HG02970 (cell line): ENCODE data around the gene SLC37A2.
"Not testable (repeated sequence)": the region's sequence is repeated elsewhere in the genome, so short reads cannot be mapped to it uniquely, and the experiment has no call there.

ENCODE experiments used
- ATAC-seq: cut with Tn5 transposase; IDR thresholded peaks from one replicate; pipeline ENCODE4 v1.9.1; 2021; ENCODE audit warnings: mild to moderate bottlenecking, moderate library complexity, moderate number of reproducible peaks; ENCODE audit not compliant: unreplicated experiment, low FRiP score

Gene SLC37A2

DNA sequence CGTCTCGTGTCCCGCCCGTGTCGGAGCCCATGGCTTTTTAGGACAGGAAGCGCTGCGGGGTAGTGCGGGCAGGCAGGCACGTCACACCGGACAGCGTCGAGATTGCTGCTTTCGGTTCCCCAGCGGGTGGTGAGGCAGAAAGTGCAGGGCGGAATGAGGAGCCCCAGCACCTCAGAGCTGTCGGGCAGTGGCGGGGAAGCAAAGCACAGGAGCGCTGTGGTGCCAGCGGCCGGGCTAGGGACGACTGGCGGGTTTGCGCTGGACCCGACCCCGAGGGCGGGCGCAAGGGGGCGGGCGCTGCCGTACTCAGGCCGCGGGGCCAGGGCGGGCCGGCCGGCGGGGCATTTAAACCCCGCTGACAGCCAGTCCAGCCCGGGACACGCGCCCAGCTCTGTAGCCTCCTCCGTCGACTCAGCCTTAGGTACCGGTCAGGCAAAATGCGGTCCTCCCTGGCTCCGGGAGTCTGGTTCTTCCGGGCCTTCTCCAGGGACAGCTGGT lies at the start of gene SLC37A2:
SLC37A2 (plus strand) TSS at position 375 of the 498 bp plus-strand sequence; CDS start at position 438, 63 bp downstream.
- peak; percentile 89 for ATAC-seq

DNA sequence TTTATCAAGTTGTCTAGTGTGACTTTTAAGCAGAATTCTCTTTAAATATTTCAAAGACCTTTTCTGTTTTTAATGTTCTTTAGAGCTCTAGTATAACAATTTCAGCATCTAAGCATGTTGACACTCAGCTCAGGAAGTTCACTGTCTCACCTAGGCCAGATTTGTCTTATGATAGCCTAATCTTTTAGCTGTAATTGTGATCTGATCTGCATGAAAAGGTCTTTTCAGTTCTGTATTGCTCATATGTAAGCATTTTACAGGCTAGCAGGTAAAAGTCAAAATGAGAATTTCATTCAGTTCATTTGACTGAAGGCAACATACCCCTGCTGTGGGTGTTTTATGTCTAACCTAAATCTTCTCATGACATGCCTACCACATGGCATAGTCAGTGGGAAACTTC lies 46.7 kb upstream of the SLC37A2 start:
- no peak for ATAC-seq

DNA sequence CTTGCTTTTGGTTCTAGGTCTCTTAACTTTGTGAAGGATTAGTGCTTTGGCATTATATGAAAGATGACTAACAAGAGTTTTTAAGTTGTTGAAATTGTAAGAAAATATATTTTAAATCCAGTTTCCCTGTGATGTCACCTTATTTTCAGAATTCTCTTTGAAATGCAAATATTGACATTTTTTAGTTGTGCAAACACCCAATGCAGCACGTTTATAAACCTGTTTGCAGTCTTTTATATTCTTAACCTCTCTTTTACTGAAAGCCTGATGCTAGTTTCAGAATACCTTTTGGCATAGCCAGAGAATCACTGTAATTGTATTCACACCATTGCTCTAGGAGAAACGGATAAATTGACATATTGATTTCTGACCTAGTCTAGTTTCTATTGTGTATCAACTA lies 42.8 kb upstream of the SLC37A2 start:
- no peak for ATAC-seq

DNA sequence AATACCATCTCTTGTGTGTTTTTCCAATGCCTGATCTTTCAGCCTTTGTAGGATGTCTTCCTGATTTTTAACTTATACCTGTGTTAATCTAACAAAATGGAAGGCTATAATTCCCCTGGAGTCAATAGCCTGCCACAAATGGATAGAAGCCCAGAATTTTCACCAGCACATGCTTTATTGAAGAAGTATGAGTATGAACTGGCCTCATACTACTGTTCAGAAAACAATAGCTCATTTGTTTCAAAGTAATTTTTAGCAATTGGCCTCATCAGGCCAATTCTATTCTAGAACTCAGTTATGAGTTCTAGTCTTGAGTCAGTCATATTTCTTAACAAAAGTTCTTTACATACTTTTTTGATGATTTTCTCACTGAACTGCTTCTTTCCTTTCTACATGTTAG lies 40.6 kb upstream of the SLC37A2 start:
- ATAC-seq = no peak

DNA sequence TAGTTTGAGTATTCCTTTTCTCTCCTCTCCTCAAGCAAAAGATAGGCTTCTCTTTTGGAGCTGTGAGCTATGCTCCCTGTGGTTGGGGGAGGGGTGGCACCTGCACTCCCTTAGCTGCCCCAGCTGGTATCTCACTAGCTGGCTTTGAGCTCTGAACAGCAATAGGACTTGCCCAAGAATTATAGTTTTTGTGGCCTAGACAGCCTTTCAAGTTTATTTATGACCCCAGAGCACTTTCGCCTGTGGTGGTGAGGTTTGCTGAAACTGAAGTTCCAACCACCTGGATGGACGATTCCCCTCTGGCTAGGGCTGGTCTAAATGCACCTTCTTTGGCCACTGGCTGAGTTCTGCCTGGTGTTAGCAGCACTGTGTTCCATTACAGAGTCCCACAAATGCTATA lies 37.1 kb upstream of the SLC37A2 start:
- ATAC-seq = no peak

DNA sequence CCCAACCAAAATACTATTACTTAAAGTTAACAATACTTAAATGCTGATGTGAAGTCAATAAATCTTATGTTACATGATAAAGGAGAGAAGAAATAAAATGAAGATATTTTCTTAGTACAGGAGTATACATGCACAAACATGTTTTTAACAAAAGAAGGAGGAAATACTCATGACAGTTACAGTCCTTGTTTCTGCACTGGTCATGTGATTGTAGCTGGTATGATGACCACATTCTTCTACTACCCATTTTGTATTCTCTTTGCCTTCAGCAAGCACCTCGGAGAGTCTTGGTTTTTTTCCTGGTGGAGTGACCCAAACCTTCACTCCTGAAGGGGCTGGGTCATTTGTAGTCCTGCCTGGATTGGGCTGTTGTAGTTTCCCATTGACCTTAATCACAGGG lies 33.7 kb upstream of the SLC37A2 start:
- ATAC-seq = not testable (repeated sequence)

DNA sequence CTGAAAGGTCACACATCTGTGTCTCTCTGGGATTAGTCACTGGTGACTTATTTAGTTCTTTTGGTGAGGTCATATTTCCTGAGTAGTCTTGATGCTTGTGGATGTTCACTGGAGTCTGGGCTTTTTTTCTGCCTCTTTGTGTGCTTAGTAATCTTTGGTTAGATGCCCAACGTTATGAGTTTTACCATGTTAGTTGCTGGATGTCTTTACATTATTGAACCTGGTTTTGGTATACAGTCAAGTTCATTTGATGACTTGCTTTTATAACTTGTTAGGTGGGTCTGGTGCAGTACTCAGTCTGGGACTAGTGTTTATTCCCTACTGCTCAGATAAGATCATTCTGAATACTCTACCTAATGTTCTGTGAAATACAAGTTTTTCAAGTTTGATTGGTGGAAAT lies 26.2 kb upstream of the SLC37A2 start:
- no peak for ATAC-seq

DNA sequence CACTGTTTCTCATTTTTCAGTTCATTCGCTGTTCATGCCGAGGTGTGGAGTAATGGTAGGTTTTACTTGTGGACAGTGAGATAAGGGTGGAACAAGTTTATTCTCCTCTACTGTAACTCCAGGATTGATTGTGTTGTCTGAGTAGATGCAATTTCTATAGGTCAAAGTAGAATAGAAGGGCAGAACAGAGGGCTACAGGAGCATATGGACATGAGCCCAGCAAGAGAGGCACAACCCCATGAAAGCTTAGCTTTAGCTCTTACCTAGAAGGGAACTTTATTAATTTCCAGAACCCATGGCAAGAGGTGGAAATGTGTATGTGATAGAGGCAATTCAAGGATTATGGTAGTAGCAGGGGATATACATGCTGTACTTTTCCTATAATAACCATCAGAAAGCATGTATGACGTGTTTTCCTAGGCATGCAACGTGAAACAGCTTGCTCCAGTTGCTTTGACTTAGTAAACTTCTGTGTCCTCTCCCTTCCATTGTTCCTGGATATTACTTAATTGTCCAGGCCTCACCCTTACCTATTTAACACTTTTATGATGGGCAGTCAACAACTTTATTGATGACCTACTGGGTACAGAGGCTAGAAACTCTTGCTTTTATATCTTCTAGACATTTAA lies 13.8 kb upstream of the SLC37A2 start:
- no peak for ATAC-seq

DNA sequence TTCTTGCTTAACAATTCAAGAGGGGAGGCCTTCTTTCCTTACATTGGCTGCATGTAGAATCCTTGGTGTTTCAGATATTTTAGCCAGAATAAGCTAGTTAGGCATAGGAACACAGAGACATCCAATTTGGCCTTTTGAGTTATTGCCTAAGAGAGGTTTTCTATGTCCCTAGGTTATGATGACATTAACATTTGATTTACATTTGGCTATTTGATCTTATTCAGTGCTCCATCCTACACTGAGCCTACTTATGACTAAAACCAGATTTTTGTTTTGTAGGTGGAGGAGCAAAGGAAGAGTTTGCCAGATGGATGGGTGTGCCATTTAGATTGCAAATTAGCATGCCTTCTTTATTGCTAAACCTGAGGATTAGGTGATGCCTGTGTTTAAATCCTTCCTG lies 11.1 kb upstream of the SLC37A2 start:
- ATAC-seq = no peak

DNA sequence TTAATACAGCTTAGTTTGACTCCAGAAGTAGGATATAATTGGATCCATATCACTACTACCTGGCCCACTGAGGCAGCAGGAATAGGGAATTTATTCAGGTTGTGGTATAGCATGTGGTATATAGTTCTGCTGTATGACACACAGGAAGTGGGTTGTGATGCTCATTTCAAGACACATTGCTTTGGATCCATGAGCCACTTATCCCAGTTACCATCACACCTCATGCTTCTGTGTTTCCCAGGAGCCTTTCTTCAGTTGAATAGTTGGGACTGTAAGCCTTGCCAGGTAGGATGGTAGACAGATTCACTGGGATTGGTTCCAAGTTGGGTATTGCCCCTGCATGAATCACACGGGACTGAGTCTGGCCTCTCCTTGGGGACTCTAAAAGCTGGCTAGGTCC lies 9.9 kb upstream of the SLC37A2 start:
- no peak for ATAC-seq

DNA sequence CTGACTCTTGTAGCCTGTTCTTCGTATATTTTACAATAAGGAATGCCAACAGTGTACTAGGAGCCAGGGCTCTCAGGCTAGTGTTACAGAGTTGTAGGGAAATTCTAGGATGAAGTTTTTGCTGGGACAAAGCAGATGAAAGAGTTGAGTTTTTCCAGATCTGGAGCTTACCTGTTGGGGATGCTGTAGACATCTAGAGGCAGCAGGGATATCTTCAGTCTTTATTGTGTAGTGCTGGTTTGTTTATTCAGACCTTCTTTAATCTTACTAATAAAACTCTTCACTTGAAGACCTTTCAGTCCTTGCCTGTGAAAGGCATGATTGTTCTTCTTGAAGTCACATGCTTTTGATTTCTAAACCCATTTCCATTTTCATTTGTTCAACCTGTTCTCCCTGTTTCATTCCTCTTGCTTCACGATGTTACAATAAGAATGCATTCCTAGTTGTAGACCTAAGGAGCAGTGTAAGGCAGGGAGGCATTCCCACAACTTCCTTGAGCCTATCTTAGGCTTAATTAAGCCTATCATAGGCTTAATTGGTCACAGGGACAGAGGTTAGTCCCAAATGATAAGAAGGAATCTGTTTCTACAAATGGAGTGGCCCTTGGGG lies 7.9 kb upstream of the SLC37A2 start:
- no peak for ATAC-seq

DNA sequence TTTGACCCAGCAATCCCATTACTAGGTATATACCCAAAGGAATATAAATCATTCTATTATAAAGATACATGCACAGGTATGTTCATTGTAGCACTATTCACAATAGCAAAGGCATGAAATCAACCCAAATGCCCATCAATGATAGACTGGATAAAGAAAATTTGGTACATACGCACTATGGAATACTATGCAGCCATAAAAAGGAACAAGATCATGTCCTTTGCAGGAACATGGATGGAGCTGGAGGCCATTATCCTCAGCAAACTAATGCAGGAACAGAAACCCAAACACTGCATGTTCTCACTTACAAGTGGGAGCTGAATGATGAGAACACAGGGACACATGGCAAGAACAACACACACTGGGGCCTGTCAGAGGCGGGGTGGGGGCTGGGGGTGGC lies 7.0 kb upstream of the SLC37A2 start:
- not testable (repeated sequence) for ATAC-seq

DNA sequence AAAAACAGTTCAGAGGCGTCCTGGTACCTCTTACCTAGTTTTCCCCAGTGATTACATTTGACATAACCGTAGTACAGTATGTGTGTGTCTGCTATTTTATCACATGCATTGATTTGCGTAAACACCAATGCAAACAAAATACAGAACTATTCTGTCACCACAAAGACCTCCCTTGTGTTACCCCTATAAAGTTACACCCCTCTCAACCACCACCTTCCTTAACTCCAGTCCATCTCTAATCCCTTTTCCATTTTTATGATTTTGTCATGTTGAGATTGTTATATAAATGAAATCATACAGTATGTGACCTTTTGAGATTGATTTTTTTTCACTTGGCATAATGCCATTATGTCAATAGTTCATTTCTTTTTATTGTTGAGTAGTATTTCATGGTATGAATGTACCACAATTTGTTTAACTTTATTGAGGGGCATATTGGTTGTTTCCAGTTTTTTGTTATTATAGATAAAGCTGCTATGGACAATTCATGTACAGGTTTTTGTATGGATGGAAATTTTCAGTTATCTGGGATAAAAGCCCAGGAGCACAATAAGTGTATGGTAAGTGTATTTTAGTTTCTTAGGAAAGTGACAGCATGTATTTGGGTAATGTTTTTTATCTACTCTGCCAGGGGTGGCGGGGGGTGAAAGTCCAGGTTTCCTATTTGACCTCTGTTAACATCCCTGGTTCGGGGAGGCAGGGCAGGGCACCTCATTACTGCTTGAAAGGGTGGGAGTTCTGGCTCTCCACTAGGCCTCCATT lies 6.0 kb upstream of the SLC37A2 start:
- no peak for ATAC-seq

DNA sequence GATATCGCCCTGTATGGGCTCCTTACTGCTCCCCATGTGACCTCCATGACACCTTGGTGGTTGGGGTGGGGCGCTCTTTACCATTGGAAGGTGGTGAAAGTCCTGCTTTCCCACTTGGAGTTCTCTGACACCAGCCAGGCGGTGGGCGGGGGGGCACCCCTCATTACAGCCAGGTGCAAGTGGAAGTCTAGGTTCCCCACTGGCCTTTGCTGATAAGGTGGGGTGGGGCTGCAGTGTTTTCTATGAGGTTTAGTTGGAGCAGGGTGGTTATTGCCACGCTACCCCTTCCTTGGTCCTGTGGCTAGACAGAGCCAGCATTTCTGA lies 5.5 kb upstream of the SLC37A2 start:
- no peak for ATAC-seq

DNA sequence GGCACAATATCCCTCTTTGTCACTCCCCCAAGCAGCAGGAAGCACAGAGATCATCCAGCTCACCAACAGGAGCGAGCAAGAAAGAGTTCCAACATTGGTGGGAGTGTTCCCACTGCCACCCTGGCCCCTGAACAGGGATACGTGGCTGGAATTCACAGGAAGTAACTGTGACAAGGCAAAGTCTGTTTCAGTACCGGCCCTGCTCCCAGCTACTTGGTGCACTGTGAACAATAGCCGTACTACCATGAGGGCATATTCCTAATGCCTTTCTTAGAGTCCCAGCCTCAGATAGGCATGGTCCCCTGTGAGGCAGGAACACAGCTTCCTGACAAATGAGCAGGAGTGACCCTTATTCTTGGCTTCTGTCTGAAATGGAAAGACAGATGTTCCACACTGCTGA lies 1.8 kb upstream of the SLC37A2 start:
- ATAC-seq = no peak

DNA sequence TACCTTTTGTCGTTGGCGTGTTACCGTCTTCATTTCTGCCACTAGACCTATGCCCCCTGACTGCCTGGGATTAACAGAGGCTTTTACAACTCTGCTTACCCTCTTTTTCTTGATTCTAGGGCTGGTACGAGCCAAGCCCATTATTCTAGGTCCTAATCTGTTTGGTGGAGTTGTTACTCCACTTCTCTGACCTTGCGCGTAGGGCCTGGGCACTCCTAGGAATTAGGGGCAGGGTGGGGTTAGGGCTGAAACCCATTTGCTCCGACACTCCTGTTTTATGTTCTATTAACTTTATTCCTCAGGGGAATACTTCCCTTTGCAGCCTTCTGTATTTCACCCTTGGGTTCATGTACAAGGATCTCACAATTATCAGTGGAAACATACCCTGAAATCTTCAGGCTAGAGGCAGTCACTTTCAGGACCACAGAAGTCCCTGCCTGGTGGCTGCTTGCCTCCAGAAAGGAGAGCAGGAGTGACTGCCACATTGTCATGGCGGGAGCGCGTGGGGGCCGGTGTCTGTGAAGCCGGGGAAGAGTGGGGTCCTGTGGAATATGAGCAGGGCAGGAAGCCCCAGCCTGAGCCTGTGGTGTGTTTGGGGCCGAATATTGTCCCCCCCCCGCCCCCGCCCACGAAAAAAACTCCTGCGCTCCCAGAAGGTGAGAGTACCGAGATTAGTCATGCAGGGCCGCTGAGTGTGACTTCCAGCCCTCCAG lies 731 bp upstream of the SLC37A2 start:
- no peak for ATAC-seq

DNA sequence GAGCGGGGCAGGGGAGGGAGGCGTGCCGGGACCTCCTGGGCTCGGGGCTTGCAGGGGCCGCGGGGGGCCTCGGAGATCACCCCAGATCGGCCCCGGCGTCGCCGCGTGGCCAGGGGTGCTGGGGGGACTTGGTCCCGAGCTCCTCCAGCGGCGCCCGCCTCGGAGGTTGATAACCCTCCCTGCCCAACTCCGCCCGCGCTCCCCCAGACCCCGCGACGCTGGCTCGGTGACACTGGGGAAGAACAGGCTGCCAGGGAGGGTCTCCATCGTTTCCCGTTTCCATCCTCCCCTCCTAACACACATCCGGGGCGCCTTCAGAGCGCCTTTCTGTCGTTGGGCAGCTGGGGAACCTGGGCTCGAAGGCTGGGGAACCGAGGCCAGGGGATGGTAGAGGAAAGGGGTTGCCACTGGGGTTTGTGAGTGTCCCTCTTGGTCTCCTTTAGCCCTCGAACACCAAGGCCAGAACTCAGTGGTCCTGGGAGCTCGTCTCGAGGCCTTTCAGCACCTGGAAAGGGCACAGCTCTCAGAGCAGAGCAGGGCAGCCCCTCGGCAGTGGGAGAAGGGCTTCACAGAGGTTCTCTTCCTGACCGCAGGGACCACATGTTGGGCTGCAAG lies 431 bp downstream of the SLC37A2 start:
- ATAC-seq = no peak

DNA sequence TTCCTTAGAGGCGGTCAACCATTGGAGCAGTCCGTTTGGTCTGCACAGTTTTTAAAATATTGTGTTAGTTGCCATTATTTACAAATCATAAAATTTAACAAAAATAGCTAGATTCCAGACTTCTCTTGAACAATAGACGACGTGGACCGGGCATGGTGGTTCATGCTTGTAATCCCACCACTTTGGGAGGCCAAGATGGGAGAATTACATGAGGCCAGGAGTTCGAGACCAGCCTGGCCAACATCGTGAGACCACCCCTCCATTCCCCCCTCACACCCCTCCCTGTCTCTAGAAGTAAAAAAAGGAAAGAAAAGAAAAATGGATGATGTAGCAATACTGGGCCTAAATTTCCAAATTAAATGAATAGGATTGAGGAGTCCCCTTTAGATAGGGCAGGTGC lies 965 bp downstream of the SLC37A2 start:
- no peak for ATAC-seq

DNA sequence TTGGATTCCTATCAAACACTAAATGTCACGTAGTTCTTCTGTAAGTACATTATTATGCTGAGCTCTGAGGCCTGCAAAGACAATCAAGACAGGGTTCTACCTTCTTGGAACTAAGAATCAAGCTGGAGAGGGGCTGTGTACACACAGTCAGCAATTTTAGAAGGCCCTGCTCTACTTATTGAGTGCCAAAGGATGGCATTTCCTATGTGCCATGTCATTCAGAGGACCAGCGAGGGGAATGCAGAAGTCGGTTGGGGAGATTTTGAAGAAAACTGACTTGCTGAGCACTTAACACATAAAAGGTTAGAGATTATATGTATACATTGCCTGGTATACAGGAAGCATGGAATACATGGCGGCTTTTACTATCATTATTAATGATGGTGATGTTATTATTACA lies 5.3 kb downstream of the SLC37A2 start:
- ATAC-seq = no peak

DNA sequence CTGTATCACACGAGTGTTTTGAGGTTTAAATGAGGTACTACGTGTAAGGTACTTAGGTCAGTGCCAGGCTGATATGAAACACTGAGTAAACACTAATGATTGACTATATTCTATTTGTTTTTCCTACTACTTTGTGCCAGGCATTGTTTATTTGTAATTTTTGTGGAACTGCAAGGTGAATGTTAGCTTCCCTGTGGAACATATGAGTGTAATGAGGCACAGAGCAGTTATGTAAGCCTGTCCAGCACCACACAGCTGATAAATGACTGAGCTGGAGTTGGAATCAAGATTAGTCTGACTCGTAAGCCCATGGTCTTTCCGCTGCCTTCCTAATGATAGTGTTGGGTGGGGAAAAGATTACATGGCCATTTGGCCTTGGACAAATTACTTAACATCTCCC lies 5.9 kb downstream of the SLC37A2 start:
- ATAC-seq = no peak

DNA sequence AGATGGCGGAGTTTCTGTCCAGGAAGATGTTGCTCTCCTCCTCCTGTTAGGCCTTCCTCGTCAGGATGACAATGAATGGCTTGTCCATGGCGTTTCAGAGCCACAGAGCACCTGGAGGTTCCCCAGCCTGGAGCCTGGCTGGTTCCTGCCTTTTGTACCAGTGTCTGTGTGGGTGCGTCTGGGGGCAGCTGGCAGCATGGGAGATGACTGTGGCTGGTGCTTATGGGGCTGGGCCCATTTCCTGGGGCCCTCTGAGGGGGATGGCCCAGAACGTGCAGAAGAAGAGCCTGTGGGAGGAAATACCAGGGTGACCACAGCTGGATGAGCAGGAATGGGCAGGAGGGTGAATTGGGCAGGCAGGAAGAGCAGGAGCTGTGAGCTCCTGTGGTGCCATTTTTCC lies 6.7 kb downstream of the SLC37A2 start:
- no peak for ATAC-seq
